G401 (cell line): ENCODE measurements around the gene GUCA2B. TPM values are rescaled to one million over a fixed set of nuclear protein-coding genes. Genes with fewer than 3 reads are reported as not detected.

Source experiments
- DNase-seq: peaks from one replicate; pipeline ENCODE4 v3.0.0-alpha.2; 2015; ENCODE audit warnings: low spot score
- in situ Hi-C: cut with HindIII; loops from 2 replicates; pipeline ENCODE4 v1.10.0; 2016; ENCODE audit warnings: low sequenced_read_pairs, mixed read lengths
- total RNA-seq: library from RNA; depleted of rRNA; stranded (reverse); fragments of >200 nt; shearing (Covaris generic); gene quantifications from 2 replicates; pipeline ENCODE4 v1.2.3, GENCODE V29; 2014; rRNA removed

The GUCA2B gene
- total RNA-seq, 1 experiment from 2014 or later = not detected

DNA sequence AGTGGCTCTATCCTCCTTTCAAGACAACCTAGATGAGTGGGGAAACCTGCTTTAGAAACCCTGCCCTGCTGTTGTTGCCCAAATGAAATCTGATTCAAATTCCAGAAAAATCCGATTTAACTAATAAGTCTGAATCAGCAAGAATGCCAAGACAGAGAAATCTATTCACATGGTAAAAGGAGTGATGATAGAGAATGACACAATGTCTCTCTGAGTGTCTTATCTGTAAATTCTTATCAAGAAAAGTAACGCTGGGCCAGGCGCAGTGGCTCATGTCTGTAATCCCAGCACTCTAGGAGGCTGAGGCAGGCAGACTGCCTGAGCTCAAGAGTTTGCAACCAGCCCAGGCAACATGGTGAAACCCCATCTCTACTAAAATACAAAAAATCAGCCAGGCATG is 25.0 kb downstream of the GUCA2B start:
- DNase-seq = no peak
- in situ Hi-C loops = no loop called here

DNA sequence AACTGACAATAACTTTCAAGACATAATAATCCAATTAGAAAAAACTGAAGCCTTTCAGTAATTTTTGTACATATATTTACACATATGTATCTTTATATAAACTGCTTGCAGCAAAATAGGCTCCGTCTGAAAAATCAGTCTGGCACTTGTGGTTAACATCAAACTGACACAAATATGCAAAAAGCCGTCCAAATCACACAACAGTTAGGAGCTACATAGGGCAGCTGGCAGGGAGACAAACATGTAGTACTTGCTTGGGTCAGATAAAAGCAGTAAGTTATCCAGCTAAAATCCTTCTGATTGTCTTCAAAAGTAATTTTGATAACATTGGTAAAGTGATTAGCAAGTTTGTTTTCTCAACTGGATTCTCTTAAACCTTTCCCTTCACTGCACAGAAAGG is 26.1 kb downstream of the GUCA2B start:
- DNase-seq = no peak
- in situ Hi-C loops = no loop called here

DNA sequence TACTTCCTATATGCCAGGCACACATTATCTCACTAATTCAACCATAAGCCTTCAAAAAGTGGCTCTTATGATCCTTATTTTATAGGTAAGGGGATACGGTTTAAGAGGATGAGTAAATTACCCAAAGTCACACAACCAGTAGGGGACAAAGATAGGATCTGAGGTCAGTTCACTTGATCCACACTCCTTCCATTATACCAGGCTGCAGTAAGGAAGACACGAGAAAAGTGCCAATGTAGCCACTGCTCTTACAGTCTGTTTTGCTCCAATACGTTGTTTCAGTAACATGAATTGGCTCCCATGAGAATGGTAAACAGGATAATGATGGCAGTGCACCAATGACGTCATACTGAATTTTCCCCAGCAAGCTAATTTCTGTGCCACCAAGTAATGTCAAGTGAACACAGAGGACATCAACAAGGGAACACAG is 26.7 kb downstream of the GUCA2B start:
- in situ Hi-C loops = no loop called here
- DNase-seq = no peak

DNA sequence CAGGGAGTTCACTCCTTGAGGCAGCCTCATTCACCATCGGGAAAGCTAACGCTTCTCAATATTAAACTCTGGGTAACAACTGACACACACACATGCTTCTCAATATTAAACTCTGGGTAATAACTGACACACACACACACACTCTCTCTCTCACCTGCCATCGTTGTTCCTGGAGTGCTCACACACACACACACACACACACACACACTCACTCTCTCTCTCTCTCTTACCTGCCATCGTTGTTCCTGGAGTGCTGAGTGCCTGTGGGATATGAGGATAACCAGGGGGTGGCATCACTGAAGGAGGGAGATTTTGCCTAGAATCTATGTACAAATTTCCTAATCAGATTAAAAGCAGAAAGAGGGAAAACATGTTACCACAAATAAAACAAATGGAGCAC is 28.5 kb downstream of the GUCA2B start:
- DNase-seq = no peak
- in situ Hi-C loops = no loop called here

DNA sequence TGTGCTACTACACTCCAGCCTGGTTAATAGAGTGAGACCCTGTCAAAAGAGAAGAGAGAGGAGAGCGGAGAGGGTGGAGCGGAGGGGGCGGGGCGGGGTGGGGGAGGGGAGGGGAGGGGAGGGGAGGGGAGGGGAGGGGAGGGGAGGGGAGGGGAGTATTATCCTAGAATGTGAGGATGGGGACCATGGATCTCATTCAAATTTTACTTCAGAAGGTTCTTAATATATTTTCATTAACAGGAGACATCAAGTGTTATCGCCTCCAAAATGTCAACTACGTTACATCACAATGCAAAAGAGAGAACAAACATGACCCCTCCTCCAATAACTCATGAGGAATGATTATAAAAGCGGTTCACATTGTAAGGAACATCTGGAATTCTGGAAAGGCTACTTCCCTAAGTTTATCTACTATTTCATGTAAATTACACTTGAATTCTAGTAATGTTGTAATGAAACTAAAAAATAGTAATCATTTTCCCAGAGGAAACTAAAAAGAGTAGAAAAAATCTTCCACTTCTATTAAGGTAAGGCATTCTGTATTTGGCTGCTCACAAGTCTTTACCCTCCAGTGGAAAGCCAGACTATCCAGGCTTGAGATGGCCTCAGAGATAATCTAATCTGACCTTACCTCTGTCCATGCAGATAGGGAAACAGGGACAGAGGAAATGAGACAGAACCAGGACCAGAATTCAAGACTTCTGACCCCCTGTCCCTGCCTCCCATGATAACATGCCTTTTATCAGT is 30.2 kb downstream of the GUCA2B start:
- DNase-seq = no peak

DNA sequence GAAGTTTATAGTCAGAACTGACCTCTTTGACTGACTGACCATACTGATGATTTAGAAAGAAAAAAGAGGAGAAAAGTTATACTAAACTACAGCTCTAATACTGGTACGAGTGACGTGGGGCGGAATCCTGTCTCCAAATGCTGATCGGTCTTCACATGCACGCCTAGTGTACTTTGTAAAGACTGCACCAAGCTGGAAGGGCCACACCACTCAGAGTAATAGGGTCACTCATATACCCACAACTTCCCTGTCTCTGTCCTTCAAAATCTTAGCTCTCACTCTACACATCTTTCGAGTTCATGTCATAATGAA is 30.7 kb downstream of the GUCA2B start:
- in situ Hi-C loops = no loop called here
- no peak for DNase-seq

More for the DNA sequence above, 30.2 kb downstream of the GUCA2B start:
- in situ Hi-C loops = no loop called here

DNA sequence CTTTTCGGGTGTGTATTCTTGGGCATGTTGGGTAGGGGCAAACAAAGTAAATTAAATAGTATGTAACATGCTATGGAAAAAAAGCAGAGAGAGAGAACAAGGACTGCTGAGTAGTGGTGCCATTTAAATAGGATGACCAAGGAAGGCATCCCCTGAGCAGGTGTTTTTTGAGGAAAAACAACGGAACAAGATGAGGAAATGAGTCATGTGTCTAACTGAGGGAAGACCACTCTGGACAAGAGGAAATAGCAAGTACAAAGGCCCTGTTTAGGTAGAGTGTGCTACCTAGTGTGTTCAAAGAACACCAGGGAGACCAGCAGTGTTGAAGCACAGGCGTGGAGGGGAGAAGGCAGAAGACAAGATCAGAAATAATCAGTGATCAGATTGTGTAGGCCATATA is 31.4 kb downstream of the GUCA2B start:
- in situ Hi-C loops = no loop called here
- no peak for DNase-seq

DNA sequence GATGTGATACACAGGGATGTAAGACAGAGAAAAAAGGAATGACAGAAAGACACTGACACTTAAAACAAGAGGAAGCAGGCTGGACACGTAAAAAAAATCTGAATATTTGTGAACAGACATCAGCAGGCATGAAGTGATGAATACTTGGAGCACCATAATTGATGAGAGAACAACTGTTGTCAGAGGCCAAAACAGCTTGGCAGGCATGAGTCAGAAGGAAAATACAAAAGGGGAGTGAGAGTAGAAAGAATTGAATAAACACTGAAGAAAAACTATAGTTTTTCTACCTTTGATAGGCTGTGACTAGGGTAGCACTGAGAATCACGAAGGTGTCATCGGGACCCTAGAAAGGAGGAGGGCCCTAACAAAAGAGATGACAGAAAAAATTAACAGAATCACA is 32.9 kb downstream of the GUCA2B start:
- no peak for DNase-seq
- in situ Hi-C loops = no loop called here

DNA sequence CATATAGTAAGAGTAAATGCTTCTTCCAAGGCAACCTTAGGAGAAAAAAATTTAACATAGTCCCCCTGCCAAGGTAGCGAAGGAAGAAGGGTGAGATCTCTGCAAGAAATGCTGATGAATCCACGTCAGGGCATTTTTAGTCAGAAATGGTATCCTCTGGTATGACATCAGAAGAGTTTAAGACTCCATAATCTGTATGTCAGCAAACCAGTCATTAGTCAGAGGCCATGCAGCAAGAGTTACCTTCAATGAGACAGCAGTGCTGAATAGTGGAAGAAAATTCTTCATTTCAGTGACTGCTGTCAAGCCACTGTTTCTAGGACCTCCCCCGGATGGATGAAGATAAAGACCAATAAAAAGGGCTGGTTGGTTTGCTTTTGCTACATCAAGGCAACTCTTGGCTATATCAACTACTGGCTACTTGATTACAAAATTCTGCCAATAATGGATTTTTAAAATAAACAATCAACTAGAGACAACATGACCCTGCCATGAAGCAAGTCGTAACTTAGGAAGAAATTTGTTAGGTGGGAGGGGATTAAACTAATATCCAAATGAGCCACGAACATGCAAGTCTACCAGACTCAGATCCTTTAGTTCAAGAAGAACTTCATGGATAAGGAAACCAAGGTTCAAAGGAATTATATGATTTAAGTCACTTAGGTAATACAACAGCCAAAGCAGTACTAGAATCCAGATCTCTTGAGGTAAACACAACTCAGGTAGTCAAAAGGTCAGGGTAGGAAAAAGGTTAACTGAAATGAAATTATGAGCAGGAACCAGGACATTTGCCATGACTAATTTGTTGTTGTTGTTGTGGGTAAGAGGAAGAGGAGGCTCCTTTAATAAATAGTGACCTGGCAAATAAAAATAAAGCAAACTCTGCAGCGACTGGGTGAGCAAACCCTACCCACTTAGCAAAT is 37.0 kb downstream of the GUCA2B start:
- in situ Hi-C loops = no loop called here
- DNase-seq = no peak

DNA sequence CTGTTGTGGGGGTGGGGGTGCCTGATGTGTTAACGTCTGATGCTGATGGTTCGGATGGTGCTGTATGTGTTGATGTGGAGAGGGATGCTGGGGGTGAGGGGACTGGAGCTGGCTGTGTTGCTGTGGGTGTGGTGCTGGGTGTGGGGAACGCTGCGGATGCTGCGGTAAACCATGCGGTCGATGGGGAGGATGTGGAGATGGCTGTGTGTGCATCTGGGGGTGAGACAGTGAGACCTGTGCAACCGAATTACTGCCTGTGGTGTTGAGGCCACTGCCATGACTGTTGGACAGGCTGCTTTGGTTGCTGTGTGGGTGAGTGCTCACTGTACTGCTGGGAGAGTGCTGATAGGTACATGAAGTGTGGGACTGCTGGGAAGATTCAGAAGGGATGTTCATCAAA is 38.1 kb downstream of the GUCA2B start:
- no peak for DNase-seq

DNA sequence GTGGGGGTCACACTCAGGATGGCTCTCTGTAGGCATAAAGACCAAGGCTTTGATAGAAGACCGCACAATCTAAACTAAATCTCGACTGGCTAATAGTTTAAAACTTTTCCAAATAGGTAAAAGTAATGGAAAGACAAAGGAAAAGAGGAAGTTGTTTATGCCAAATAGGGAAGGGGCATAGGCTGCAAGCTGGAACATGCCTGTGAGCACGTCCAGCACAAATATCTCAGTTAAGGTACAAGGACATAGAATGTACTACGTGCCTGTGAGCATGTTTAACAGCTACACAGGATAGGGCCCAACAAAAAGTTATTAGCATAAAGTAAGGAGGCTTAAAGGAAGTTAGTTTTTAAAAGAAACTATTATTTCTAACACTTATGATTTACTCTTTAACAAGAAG is 38.9 kb downstream of the GUCA2B start:
- no peak for DNase-seq
- in situ Hi-C loops = no loop called here

More for the DNA sequence above, 38.1 kb downstream of the GUCA2B start:
- in situ Hi-C loops = no loop called here

DNA sequence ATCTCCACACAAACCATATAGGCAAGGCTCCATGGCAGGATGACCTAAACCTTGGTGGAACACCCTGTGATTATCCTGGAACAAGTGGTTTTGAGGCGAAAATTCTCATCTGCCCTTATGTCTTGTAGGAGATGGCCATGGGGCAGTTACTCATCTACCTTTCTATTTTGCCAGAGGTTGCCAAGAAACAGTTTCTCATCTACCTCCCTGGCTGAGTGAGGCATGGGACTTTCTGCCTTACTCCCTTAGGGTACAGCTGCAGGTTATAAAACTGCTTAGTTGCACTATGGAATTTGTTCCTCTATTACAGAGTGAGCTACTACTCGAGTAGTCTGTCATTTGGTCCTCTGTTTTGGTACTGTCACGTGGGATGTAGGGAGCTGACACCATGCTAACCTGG is 42.6 kb downstream of the GUCA2B start:
- in situ Hi-C loops = no loop called here
- no peak for DNase-seq

DNA sequence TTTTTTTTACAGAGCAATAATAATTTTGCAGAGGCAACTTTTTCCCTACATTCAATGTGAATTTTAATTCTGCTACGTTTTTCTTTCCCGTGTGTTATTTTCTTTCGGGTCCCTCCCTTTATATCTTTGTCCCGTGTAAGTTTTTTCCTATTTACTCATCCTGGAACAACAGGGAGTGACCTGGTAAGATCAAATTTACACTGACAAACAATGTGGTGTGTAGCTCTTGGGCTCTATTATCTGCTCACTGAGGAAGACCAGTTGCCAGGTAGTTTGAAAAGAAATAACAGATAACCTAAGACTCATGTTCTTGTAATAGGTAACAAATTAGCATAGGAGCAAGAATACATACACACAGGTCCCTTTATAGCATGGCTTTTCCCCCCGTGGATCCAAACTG is 45.0 kb downstream of the GUCA2B start:
- DNase-seq = no peak
- in situ Hi-C loops = no loop called here

DNA sequence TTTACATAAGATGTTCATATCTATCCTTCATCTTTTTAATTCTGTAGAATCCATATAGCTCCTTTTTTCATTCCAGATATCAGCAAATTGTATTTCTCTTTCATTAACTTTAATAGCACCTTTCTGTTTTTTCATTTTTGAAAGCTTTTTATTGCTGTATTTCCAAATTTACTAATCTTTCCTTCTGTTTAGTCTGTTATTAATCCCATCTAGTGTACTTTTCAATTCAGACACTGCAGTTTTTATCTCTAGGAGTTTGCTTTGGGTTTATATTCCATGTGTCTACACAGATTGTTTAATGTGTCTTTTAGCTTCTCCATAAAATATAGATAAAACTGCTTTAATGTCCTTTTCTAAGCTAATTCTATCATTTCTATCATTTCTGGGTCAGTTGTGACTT is 48.8 kb downstream of the GUCA2B start:
- in situ Hi-C loops = no loop called here
- no peak for DNase-seq

Other genes with a start within 250 kb of the GUCA2B start
- gene HIVEP3, start 234.5 kb upstream of the GUCA2B start, total RNA-seq = not detected in 2 replicates
- gene GUCA2A, start 11.3 kb downstream of the GUCA2B start, total RNA-seq = not detected in 2 replicates
- 20.1 and 21.4 TPM in 2 replicates for gene FOXJ3, start 181.8 kb downstream of the GUCA2B start, total RNA-seq
- 0.37 TPM in 1 of 2 replicates, not detected in the other for gene RIMKLA, start 227.4 kb downstream of the GUCA2B start, total RNA-seq